Raji (cell line): ENCODE results near the gene NEMP1.

Source experiments
- POLR2A ChIP-seq: IDR thresholded peaks from 2 replicates; pipeline ENCODE4 v1.6.1; 2011; ENCODE audit warnings: low read depth, low read length, control low read depth; ENCODE audit not compliant: insufficient read depth

NEMP1 gene

DNA sequence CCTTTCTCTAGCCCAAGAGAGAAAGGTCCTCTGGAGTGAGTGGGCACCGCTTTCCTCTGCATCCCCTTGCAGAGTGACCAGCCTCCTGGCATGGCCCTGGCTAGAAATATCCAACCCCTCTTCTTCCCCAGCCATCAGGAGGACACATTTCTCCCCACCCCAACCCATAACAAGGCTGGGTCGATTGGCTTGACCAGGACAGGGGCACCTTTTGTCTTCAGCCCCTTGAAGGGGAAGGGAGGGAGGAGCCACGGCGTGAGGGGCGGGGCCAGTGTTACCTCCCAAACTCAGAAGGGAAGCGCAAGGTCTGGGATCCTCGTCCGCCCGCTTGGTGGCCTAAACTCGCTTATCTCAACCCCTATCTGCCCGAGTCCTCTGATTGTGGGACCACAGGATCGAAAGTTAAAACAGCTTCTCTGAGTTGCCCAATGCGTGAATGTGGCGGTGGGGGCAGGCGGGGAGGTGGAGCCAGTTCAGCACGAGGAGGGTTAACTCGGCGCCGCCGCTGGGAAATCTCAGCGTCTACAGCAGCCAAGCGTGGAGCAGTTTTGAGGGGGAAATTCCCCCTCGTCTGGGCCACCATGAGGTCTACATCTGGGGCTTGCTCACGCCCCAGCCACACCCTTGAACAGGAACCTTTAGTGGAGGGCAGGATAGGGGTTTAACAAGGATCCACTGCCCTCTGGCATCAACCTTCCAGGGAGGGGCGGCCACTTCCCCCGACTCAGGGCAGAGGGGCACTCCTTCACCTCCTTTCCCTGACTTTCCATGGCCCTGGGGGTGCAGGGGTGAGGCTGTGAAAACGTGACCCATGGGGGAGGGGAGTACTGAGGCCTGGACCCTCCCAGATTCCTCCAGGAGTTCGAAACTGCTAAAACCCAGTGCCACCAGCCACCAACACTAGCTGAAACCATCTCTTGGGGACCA lies 31.8 kb upstream of the NEMP1 start:
- TF ChIP-seq POLR2A = peak; percentile 59

DNA sequence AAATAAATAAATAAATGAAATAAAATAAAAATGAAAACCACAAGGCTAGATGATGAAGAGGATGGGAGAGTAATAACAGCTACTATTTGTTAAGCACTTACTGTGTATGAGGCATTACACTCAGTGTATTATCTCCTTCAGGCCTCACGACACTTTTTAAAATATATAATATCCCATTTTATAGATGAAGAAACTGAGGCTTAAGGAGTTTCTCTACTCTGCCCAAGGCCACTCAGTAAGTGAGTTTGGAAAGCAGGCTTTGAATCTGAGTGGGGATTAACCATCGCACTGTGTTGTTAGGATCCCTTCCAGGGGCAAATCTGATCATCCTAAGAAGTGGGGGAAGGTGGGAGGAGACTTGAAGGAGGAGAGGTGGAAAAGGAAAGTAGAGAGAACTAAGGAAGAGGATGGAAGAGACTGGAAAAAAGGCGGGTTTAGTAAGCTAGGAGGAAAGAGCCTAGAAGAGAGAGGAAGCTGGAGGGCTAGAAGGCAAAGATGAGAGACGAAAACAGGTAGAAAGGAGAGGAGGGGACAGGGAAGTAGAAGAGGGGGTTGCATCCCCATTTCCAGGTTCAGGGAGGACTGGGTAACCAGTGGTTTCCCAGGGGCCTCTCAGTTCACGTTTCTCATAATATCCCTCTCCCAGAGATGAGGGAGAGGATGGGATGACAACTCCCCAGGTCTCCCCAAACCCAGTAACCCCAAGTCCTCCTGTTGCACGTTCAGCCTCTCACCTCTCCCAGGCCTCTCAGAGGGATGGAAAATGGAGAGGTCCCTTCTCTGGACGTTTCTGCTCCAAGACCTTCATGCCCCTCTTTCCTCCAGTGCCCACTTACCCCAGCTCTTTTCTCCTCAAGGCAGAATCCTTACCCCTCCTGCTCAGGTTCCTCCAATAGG lies 30.9 kb upstream of the NEMP1 start:
- TF ChIP-seq POLR2A = no peak

DNA sequence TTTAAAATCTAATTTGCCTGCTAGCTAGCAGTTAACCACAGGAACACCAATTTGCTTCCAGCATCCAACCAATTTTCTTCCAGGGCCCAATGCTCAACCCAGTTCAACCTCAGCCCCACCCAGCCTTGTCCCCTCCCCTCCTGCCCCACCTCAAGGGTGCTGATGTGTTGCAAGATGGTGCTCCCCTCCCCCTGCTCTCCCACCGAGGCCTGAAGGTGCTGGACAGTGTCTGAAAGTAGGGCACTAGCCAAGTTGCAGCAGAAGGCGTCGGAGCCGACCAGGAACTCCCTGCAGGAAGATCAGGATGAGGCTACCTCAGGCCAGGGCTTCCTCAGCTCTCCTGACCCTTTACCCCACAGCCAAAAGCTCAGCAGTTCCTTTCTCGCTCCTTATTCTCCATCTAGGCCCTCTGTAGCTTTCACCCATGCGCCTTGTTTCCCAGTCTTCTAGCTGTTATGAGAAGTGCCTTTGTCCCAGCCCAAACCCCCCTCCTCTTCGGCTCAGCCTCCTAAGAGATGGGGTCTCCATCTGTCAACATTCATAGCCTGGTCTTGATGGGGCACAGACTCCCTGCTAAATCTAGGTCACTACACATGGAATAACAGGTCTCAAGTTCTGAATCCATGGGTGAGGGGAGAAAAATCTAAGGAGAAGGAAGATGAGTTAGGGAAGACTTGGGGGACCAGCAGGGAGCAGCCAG lies 29.0 kb upstream of the NEMP1 start:
- TF ChIP-seq POLR2A = no peak

DNA sequence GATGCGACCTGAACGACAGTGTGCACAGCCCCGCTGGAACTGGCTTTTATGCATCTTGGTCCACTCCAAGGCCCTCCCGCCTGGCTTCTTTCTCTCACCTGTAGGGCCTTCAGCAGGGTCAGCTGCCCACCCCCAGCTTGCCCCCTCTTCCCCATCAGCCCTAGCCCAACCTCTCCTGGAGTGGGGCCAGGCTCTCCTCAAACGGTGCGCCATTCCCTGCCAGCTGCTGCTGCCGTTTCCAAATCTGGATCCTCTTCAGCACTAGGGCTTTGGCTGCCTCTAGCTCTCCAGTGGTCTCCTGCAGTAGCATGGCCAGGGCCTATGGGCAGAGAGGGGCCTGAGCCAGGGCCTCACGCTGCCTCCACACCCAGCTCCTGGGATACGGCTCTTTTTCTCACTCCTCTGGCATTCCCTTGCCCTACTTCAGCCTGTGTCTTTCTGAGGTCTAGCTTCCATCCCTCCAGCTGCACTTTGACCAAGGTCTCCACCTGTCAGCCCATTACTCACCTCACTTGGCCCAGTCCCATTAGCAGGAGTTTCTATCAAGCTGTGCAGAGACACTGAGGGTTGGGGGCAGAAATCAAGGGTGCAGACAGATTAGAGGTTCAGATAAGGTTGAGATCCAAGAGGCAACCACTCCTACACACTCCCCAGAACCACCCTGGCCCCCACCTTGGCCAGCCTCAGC lies 27.6 kb upstream of the NEMP1 start:
- no peak for TF ChIP-seq POLR2A

DNA sequence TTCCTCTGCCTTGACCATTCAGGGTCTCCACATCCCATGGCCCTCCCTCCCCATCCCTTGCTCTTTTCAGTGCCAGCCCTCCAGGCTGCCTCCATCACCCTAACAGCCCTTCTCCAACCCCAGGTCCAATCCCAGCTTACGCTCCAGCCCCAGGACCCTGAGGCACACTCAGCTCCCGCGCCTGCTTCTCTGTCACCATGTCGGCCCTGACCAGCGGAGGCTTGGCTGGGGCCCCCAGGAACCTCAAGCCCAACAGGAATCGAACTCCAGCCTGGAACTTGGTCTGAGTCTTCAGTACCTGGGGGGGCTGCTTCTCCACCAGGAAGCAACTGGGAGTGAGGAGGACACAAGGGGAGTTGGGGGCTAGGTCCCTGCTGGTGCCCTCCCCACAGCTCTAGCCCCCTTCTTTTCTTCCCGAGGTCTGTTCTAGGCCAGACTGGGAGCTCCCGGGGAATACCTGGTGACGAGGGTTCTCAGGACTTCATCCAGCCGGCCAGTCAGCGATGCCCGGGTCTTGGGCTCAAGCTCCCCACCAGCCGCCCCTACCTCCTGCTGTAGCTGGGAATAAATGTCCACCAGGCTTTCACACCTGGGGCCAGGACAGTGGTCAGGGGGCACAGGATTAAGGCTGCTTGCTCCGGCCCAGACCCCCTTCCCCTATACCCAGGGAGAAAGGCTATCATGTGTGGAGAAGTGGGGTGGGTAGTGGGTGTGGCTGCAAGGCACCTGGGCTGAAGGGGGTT lies 26.6 kb upstream of the NEMP1 start:
- TF ChIP-seq POLR2A = no peak

DNA sequence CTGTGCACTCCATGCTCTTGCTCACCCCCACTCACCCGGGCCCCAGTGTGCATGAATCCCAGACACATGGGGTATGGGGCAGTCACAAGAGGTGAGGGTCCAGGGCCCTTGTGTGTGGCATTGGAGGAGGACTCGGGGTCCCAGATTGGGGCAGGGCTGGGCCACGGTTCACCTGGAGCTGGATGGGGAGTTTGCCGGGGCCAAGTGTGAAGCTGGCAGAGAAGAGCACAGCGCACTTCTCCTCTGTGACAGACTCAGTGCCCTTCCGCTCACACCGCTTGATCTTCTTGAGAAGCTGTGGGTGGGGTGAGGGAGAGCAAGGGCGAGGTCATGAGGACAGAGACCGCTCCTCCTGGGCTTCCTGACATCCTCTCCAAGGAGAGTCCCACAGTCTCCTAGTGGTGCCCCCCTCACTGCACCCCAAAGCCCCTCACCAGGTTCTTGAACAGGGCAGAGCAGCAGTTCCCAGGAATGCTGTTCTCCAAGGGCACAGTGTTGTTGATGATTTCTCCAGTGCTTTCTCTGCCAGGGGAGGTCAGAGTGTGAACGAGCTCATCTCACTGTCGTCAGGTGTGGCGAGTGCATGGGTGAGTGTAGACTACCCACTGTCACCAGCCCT lies 25.8 kb upstream of the NEMP1 start:
- no peak for TF ChIP-seq POLR2A

DNA sequence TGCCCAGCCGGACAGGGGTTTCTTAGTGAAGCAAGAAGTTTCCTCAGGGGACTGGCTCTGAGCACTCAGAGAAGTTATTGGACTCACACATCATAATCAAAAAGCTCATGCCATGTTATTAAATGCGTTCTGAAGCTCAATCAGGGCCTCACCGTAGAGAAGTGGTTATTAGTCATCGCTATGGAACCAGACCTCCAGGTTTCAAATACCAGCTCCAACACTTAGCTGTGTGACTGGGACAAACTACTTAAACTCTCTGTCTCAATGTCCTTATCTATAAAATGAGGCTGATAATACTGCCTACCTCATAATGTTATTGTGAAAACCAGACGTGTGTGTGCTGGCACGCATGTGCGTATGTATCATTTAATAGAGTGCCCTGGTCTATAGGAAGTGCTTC lies 25.3 kb upstream of the NEMP1 start:
- no peak for TF ChIP-seq POLR2A

DNA sequence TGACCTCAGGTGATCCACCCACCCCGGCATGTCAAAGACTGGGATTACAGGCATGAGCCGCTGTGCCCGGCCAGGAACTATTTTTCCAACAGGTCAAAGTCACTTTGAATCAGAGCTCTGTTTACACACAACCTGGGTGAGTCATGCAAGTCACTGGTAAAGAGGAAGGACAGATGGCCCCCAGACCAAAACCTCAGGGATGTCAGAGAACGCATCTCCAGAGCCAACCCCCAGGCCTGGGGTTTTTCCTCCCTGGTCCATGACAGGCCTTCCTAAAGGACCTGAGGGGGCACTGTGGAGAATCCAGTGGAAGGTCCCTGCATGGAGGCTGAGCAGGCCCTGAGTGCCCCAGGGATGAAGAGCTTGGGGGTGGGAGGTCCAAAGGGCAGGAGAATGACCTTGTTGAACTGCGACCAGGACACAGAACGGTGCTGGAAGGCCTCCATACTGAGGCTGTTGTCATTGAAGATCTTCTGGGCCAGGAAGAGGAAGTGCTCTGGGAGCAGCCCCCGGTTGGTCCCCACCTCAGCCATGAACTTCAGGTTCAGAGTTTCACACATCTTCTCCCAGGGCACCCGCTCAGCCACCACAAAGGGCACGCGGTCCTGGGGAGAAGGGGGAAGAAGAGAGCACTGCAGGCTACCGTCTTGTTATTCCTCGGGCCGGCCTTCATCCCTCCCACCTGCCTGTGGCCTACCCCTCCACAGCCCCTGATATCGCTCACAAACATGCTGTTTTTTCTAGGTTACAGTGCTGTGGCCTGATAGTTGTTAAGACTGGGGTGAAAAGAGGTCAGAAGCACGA lies 23.5 kb upstream of the NEMP1 start:
- TF ChIP-seq POLR2A = no peak

DNA sequence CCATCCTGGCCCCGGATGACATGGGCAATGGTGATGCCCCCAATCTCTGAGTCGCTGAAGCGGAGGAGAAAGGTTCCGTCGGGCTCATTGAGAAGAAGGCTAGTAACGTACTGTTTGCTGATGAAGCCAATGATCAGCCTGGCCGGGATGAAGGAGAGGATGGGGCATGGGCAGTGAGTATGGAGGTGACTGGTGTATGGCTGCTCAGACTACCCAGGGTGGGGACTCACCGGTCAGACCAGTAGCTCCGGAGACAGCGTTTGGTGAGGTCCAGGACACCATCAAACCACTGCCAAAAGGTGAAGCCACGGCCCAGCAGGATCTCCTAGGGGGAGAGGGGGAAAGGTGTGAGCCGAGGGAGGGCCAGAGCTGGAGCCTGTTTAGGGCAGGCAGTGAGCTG lies 21.2 kb upstream of the NEMP1 start:
- no peak for TF ChIP-seq POLR2A

DNA sequence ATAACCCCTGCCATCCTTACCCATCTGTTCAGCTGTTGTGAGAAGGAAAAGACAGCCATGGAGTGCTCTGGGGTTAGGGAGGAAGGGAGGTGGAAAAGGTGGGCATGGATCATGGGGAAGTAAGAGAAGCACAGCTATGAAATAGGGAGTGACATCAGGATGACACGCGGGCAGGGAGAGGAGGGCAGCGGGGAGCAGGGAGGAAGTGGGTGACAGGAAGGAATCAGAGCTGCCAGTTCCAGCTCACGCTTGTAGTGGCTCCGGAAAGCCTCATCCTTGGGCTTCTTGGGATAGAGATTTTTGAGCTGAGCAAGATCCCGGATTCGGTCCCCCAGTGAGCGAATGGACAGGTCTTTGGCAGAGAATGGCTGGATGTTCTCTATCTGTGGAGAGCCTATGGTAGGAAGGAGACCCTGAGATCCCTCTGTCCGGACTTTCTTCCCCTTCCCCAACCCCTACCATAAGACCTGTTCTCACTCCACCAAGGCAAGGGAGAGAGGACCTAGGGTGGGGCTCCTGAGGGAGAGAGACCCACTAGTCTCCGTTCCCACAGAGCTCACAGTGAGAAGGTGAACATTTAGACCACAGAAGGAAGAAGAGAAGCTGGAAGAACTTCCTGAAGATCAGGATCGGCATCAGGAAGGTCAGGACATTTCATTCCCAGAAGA lies 20.6 kb upstream of the NEMP1 start:
- no peak for TF ChIP-seq POLR2A

DNA sequence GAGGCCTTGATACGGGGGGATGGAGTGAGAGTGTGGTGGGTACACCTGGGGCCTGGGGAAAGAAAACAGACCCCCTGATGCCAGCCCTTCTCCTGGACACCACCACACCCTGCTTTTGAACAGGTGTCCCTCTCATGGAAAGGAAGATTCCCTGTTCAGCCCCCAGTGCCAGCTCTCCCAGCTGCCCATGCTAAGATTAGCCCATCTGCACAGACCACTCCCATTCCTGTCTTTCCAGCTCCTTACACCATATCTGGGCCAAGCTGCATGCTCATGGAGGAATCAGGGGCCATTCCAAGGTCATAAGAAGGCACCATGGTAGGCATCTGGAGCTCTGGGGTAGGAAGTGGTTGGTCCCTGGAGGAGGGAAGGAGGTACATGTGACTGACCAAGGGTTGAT lies 20.0 kb upstream of the NEMP1 start:
- no peak for TF ChIP-seq POLR2A

DNA sequence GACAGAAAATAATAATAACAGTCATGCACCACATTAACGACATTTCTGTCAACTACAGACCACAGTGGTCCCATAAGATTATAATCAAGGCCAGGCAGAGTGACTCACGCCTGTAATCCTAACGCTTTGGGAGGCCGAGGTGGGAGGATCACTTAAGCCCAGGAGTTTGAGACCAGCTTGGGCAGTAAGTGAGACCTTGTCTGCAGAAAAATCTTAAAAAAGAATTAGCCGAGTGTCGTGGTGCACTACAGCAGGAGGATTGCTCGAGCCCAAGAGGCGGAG lies 18.9 kb upstream of the NEMP1 start:
- no peak for TF ChIP-seq POLR2A

DNA sequence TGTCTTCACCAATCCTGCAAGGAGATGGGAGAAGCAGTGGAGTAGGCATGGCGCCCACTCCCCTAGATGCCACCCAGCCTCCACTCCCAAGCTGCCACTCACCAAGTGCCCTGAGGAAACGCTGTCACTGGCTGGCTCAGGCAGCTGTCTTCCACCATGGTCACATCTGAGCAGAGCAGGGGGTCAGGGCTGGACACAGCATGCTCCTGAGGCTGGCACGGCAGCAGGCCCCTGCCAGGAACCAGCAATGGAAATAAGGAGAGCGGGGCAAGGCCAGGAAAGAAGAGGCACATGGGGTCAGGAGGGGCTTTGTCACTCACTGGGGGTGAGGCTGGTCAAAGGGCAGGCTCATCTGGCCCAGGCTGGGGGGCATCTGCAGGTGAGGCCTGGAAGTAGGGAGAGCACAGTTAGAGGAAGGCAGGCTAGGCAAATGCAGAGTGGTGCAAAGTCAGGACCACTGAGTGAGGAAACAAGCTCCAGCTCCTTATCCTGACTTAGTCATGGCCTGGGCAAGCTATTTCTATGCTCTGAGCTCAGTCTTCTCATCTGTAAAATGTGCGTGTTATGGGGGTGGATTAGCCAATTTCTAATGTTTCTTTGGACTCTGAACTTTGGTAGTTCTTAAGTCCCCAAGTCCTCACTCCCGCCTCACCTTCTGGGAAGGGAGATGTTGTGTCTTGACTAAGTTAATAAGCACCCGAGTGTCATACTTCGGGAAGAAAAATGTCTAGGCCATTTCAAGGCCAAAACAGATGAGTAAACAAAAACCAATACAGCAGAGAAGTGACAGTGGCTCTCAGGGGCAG lies 18.4 kb upstream of the NEMP1 start:
- TF ChIP-seq POLR2A = no peak
